GM18499 (cell line): Measurements from ENCODE around the gene AGBL4.

Experiments
- ATAC-seq: cut with Tn5 transposase; IDR thresholded peaks from one replicate; pipeline ENCODE4 v1.9.1; 2021; ENCODE audit warnings: moderate number of reproducible peaks; ENCODE audit not compliant: insufficient read depth, unreplicated experiment

The AGBL4 gene

GRCh38 chr1:48715921-48716320 is 1307.8 kb downstream of the AGBL4 start:
- ATAC-seq, result no peak

- ATAC-seq, result no peak
These were observed 1312.8 kb downstream of the AGBL4 start for GRCh38 chr1:48710915-48711314.

DNA sequence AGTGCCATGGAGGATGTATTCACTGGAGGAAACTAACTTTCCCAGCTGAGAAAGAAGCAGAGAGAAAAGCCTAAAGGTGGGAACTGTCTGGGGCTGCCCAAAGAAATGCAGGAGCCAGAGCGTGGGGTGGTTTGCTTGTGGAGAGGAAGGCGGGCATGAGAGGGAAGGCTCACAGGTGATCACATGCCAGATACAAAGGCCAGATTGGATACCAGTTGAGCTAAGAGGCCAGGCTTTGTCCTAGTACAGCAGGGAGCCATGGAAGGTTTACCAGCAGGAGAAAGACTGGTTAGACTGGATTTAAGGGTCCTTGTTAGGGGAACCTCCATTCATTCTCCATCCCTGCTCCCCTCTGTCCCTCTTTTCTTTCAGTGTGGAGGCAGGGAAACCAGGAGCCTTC is 1313.4 kb downstream of the AGBL4 start:
- ATAC-seq, result no peak

DNA sequence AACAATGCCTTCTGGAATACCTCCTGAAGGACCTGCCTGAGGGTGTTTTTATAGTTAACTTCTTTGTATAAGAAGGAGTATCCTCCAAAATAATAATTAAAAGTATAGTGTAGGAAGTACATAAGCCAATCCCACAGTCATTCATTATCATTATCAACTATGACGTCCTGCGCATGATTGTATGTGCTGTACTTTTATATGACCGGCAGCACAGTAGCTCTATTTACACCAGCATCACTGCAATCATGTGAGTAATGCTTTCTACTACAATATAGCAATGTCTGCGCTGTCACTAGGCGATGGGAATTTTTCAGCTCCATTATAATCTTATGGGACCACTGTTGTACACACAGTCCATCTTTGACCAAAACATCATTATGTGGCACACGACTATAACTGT is 1319.0 kb downstream of the AGBL4 start:
- ATAC-seq, result no peak

DNA sequence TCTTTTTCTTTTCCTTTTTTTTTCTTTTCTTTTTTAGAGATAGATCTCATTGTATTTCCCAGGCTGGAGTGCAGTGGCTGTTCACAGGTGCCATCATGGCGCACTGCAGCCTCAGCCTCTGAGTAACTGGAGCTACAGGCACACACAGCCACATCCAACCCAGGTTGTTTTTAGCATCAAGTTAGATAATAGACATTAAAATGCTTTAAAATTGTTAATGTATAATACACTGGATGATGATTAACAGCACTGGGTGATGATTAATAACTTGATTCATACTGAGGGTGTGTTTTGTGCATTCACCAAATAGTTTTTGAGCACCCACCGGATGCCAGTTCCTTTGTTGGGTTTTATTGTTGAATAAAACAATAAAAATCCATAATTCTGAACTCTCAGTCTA is 1322.3 kb downstream of the AGBL4 start:
- no peak for ATAC-seq

GRCh38 chr1:48697066-48697707 is 1326.6 kb downstream of the AGBL4 start:
- ATAC-seq, result no peak

DNA sequence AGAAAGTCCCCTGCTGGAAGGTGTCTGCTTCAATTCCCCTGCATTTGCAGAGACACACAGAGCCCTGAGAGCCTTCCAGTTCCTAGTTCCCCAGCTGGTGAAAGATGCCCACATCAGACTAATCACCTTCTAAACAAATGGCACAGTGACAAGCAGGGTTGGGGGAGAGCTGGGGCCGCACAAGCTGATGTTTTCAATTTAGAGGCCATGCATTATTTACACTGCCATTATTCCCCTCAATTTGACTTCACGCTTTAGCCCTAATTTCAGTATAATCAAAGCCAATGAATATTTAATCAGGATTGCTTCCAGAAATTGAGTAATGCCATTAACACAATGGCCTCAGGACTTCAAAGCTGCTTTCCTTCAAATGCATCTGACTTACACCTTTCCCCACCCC is 1328.6 kb downstream of the AGBL4 start:
- ATAC-seq, result no peak

DNA sequence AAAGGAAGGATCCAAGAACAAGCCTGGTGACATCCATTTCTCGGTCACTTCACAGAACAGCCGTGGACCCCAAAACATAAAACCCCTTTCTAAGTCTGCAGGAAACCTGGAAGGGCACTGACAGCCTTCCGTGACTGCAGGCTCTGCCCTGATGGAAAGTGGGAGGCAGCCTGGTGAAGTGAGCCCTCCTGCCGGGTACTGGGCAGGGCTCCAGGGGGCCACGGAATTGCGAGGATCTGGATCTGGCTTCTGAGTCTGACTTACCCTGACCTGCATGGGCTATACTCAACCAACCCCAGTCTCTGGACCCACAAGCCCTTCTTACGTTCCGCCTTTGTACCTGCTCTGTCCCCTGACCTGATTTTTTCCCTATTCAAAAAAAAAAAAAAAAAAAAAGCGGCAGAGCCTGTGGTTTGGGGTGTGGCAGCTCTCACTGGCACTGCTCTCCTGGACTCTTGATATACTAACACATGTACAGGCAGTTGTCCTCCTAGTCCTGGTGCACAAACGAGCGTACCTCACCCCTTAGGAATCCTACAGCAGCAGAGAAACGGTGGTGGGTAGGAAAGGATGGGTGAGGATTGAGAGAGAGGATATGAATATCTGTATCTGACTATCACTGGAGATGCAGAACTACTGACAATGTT is 1330.0 kb downstream of the AGBL4 start:
- ATAC-seq, result no peak

- ATAC-seq, result no peak
These were observed 1330.6 kb downstream of the AGBL4 start for GRCh38 chr1:48693180-48693579.

DNA sequence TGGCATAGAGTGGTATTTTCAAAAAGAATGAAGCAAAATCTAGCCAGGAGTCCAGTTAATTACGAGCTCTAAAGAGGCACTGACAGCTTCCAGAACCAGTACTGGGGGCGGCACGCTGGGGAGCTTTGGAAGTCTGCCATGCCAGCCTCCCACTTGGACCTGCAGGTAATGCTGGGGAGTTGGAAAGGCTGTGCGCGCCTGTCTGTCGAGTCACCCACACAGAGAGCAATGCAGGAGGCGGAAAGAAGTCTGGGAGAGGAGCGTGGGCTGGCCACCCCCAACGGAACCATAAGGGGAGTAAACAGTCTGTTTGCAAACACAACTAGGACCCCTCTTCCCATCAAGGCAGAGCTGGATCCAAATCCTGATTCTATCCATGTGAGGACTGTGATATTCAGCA is 1331.5 kb downstream of the AGBL4 start:
- ATAC-seq, result no peak

- no peak for ATAC-seq
These were observed 1332.2 kb downstream of the AGBL4 start for GRCh38 chr1:48691429-48692001.

- ATAC-seq, result no peak
These were observed 1335.5 kb downstream of the AGBL4 start for GRCh38 chr1:48688102-48688760.

DNA sequence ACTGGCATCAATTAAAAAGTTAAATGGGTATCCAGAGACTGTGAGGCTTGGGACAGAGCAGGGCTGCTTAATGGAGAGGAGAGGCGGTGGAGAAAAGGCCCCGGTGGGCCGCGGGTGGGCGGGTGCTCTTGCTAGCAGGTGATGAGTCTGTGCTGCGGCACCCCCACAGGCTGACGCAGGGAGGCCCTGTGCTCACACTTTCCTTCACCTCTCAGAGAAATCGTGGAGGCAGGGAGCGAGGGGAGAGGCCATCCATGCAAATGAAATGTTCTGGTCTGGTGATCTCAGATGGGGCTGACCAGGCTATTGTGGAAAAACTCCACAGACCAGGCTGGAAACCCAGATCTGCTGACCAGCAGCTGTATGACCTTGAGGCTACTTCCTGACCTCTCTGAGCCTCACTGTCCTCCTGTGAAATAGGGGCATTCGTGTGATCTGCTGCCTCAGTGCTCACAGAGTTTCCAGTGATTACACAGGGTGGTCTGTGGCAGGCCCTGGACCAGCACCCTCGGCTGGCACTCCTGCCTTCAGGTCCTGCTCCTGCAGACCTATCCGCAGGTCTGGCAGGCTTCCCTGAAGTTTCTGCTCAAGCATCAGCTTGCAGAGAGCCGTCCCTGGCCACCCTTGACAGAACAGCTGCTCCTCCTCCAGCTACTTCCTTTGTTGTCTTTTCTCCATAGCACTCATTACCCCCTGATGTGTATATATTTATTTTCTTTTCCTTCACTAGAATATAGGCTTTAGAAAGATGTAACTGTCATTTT is 1336.3 kb downstream of the AGBL4 start:
- ATAC-seq, result no peak

GRCh38 chr1:48686159-48686558 is 1337.6 kb downstream of the AGBL4 start:
- ATAC-seq, result no peak

DNA sequence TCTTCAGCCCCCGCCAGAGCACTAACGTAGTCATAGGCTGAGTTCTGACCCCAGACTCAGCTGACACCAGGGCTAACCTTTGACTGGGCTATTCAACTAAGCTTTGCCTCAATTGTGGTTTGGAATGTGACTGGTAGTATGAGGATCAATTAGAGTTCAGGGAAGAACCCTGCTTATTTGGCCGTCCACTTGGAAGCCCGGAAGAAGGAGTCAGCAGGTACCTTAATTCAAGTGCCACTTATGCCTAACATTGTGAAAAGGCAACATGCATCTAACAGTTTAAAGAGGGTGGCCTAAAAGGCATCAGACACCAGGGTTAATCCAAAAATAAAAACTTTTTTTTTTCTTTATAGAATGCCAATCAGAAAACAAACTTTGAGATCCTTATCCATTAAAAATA is 1339.4 kb downstream of the AGBL4 start:
- ATAC-seq, result no peak

GRCh38 chr1:48683839-48684238 is 1339.9 kb downstream of the AGBL4 start:
- no peak for ATAC-seq

DNA sequence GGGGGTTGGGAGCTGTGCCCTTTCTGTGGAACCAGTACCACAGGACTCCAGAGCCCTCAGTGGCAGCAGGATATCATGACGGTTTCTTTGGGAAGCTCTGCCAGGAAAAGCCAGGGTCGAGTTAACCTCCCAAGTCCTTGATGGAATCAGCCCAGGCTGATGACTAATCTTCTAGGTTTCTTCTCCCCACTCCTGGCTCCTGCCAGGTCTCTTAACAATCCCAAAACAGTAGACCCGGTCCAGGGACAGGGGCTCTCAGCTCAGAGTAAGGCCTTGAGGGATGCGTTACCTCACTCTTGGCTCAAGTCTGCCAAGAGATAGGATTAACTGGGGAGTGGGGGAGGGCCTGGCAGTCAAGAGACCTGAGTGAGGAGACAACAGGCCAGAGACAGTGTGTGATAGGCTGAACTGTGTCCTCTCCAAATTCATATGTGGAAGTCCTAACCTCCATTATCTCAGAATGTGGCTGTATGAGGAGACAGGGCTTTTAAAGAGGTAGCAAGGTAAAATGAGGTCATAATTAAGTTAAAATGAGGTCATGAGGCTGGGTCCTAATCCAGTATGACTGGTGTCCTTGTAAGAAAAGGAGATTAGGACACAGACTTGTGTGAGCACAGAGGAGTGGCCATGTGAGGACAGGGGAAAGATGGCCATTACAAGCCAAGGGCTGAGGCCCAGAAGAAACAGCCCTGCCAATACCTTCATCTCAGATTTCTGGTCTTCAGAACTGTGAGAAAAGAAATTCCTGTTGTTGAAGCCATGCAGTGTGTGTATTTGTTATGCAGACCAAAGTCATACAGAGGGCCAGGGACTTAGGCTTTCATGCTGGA is 1342.1 kb downstream of the AGBL4 start:
- no peak for ATAC-seq

DNA sequence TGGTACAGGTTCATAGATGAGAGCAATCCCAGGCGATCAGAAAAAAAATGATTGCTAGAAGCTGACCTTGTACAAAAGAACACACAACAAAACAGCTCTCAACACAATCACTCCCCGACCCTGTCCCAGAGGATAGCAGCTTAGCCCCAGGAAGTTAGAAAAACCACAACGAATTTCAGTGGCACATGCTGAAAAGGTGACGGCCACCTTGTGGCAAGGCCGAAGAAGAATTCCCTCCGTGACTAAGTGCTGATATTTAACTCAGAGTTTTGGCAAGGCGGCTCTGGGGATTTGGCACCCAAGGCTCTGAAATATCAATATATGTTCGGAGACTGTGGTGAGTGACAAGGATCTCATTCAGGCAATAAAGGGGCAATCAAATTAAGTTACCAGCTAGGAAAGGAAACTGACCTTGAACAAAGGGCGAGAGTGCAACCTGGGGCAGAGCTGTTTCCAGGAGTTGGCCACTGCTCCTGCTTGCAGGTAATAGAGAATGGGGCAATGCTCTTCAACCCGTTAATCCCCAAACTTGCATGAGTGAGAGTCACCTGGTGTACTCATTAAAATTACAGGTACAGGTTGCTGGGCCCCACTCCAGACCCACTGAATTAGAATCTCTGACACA is 1343.2 kb downstream of the AGBL4 start:
- ATAC-seq, result no peak

DNA sequence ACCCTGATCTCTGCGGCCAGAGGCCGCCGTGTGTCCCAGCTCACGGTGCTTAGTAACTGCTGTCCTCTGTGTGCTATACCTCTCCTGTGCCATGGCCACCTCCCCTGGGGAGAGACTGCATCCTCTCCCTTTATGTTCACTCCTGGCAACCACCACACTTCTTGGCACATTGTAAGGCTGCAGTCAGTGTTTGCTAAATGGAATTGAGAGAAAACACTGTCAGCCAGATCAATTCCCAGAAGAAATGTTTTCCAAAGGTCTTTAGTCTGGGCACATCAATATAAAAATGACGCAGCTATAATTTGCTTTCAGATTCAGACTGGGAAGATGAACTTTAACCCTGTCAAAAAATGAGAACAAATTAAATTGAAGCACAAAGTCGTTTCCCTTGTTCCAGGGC is 1343.9 kb downstream of the AGBL4 start:
- ATAC-seq, result no peak
